GM23248 (cell line): Measurements from ENCODE around the gene FOXN3.

Experiments
- EZH2 ChIP-seq: fragments of 200-600 bp; sonication (generic); IDR thresholded peaks from 2 replicates; pipeline ENCODE4 v1.6.1; 2018; ENCODE audit warnings: antibody characterized with exemption, mild to moderate bottlenecking; ENCODE audit not compliant: insufficient read depth, poor library complexity, severe bottlenecking
- EZH2phosphoT487 ChIP-seq: fragments of 200-600 bp; sonication (generic); IDR thresholded peaks from 2 replicates; pipeline ENCODE4 v1.6.1; 2018; ENCODE audit warnings: antibody characterized with exemption, moderate library complexity, mild to moderate bottlenecking, low read depth; ENCODE audit not compliant: insufficient read depth

GRCh38 chr14:89187501-89187900 is 229.5 kb downstream of the FOXN3 start:
- TF ChIP-seq EZH2 (no peak), EZH2phosphoT487 (no peak)
